Loucy (cell line): ENCODE results near the gene FOXRED1.

Experiments used
- H2AFZ ChIP-seq: fragments of 200-600 bp; sonication (generic); 2 replicates; pipeline ENCODE4 v1.6.0; 2016; ENCODE audit warnings: antibody characterized with exemption, mild to moderate bottlenecking, low read length, moderate library complexity
- H3F3A ChIP-seq: fragments of 200-600 bp; 2 replicates; pipeline ENCODE4 v1.6.0; 2016; ENCODE audit warnings: antibody characterized with exemption, low read depth, mild to moderate bottlenecking
- H3K27me3 ChIP-seq: fragments of 200-600 bp; sonication (generic); 2 replicates; pipeline ENCODE4 v1.6.1; 2014; ENCODE audit warnings: low read length, mild to moderate bottlenecking; ENCODE audit not compliant: insufficient read depth, poor library complexity, severe bottlenecking
- H3K36me3 ChIP-seq: fragments of 200-600 bp; sonication (generic); 2 replicates; pipeline ENCODE4 v1.6.1; 2016; ENCODE audit warnings: low read length; ENCODE audit not compliant: insufficient read depth
- H3K4me1 ChIP-seq: fragments of 200-600 bp; sonication (generic); 2 replicates; pipeline ENCODE4 v1.5.1; 2014; ENCODE audit warnings: low read length, mild to moderate bottlenecking; ENCODE audit not compliant: insufficient read depth, poor library complexity, severe bottlenecking
- H3K4me2 ChIP-seq: fragments of 200-600 bp; sonication (generic); 2 replicates; pipeline ENCODE4 v1.6.0; 2014; ENCODE audit warnings: antibody characterized with exemption, low read length, low read depth, mild to moderate bottlenecking; ENCODE audit not compliant: poor library complexity, severe bottlenecking
- H3K4me3 ChIP-seq: fragments of 200-600 bp; sonication (generic); 2 replicates; pipeline ENCODE4 v1.5.1; 2014; ENCODE audit warnings: low read length, mild to moderate bottlenecking, mixed read lengths; ENCODE audit not compliant: poor library complexity, severe bottlenecking
- H3K79me2 ChIP-seq: fragments of 200-600 bp; sonication (generic); 2 replicates; pipeline ENCODE4 v1.6.1; 2014; ENCODE audit warnings: low read length; ENCODE audit not compliant: insufficient read depth
- H3K9ac ChIP-seq: fragments of 200-600 bp; sonication (generic); 2 replicates; pipeline ENCODE4 v1.6.0; 2014; ENCODE audit warnings: mild to moderate bottlenecking, low read depth, low read length, moderate library complexity; ENCODE audit not compliant: poor library complexity, severe bottlenecking
- H3K9me2 ChIP-seq: fragments of 200-600 bp; sonication (generic); replicated peaks from 2 replicates; pipeline ENCODE4 v1.6.1; 2016; ENCODE audit warnings: low read depth, low read length, mixed read lengths
- H3K9me3 ChIP-seq: fragments of 200-600 bp; sonication (generic); 2 replicates; pipeline ENCODE4 v1.6.1; 2014; ENCODE audit warnings: mild to moderate bottlenecking, antibody characterized with exemption, low read length, low read depth; ENCODE audit not compliant: insufficient read depth
- H4K20me1 ChIP-seq: fragments of 200-600 bp; sonication (generic); 2 replicates; pipeline ENCODE4 v1.6.0; 2014; ENCODE audit warnings: antibody characterized with exemption, low read length, mild to moderate bottlenecking; ENCODE audit not compliant: insufficient read depth, poor library complexity, severe bottlenecking
- CTCF ChIP-seq: fragments of 200-600 bp; sonication (generic); conservative IDR thresholded peaks from 2 replicates; pipeline ENCODE4 v1.5.1; 2014; ENCODE audit warnings: mild to moderate bottlenecking, antibody characterized with exemption, low read length
- EZH2phosphoT487 ChIP-seq: fragments of 200-600 bp; IDR thresholded peaks from 2 replicates; pipeline ENCODE4 v1.6.1; 2018; ENCODE audit warnings: antibody characterized with exemption, mild to moderate bottlenecking, moderate library complexity, borderline replicate concordance

Gene FOXRED1

GRCh38 chr11:126231725-126232459 is 37.1 kb upstream of the FOXRED1 start:
- Histone ChIP-seq H3K4me3 (no peak overlapping the region), H2AFZ (no peak overlapping the region), H3K79me2 (peaks cover 10% of the 10 kb centered on the region; the same call in 1 of the 2 replicates), H3F3A (no peaks in the 10 kb centered on the region), H3K4me1 (peaks cover 13% of the 10 kb centered on the region), H4K20me1 (no peaks in the 10 kb centered on the region), H3K4me2 (no peak overlapping the region), H3K27me3 (no peaks in the 10 kb centered on the region), H3K36me3 (peaks cover 9% of the 10 kb centered on the region; the same call in 1 of the 2 replicates), H3K9me3 (no peaks in the 10 kb centered on the region), H3K9ac (no peak overlapping the region), H3K9me2 (no peaks in the 10 kb centered on the region)
- TF ChIP-seq CTCF (no peak), EZH2phosphoT487 (no peak)

GRCh38 chr11:126232683-126233082 is 36.3 kb upstream of the FOXRED1 start:
- H3K79me2 ChIP-seq, result peaks cover 3% of the 10 kb centered on the region; the same call in 1 of the 2 replicates
- H3F3A ChIP-seq, result no peaks in the 10 kb centered on the region
- H3K4me2 ChIP-seq, result no peak overlapping the region
- H3K4me1 ChIP-seq, result peaks cover 13% of the 10 kb centered on the region
- TF ChIP-seq EZH2phosphoT487 (no peak), CTCF (no peak)
- H4K20me1 ChIP-seq, result no peaks in the 10 kb centered on the region
- H3K9ac ChIP-seq, result no peak overlapping the region
- H3K9me2 ChIP-seq, result no peaks in the 10 kb centered on the region
- no peak overlapping the region for H2AFZ ChIP-seq
- peaks cover 9% of the 10 kb centered on the region; the same call in 1 of the 2 replicates for H3K36me3 ChIP-seq
- no peaks in the 10 kb centered on the region for H3K27me3 ChIP-seq
- no peak overlapping the region for H3K4me3 ChIP-seq
- no peaks in the 10 kb centered on the region for H3K9me3 ChIP-seq

DNA sequence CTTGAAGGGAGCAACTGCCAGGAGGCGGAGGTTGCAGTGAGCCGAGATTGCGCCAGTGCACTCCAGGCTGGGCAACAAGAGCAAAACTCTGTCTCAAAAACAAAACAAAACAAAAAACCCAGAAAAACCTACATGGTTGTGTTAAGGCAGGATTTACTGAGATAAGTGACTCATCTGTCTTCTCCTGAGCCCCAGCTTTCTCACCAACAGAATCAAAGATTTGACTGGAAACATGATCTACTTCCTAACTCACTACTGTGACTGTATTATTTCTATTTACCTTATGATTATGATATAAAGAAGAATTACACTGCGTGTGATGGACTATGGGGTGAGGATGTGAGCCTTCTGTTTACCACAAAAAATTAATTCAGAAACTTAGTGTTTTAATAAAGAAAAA is 35.6 kb upstream of the FOXRED1 start:
- H3K36me3 ChIP-seq, result peaks cover 16% of the 10 kb centered on the region; the same call in 1 of the 2 replicates

More for the DNA sequence above, 35.6 kb upstream of the FOXRED1 start:
- peaks cover 13% of the 10 kb centered on the region for H3K4me1 ChIP-seq
- 0 out of 2 replicates have a peak, but pooled peaks cover 3% of the 10 kb centered on the region for H3K79me2 ChIP-seq
- H3K9me2 ChIP-seq, result no peaks in the 10 kb centered on the region
- H3K9me3 ChIP-seq, result no peaks in the 10 kb centered on the region
- H2AFZ ChIP-seq, result no peak overlapping the region
- no peaks in the 10 kb centered on the region for H4K20me1 ChIP-seq
- H3F3A ChIP-seq, result no peaks in the 10 kb centered on the region
- no peak for TF ChIP-seq CTCF
- TF ChIP-seq EZH2phosphoT487, result no peak
- no peak overlapping the region for H3K4me2 ChIP-seq
- no peak overlapping the region for H3K4me3 ChIP-seq
- no peaks in the 10 kb centered on the region for H3K27me3 ChIP-seq
- H3K9ac ChIP-seq, result no peak overlapping the region
